H9 (cell line): ENCODE results near the gene OBI1. TPM values are rescaled to one million over a fixed set of nuclear protein-coding genes. Genes with fewer than 3 reads are reported as not detected.

Source experiments
- DNase-seq: peaks from one replicate; pipeline ENCODE4 v3.0.0-alpha.2; 2017
- H2AFZ ChIP-seq: one replicate; pipeline ENCODE4 v1.6.1; 2013; ENCODE audit warnings: mild to moderate bottlenecking, low read length, control low read depth, moderate library complexity
- H2AK5ac ChIP-seq: 2 replicates; pipeline ENCODE4 v1.6.1; 2013; ENCODE audit warnings: low read length, control low read depth, mixed read lengths; ENCODE audit not compliant: insufficient read length
- H2BK120ac ChIP-seq: one replicate; pipeline ENCODE4 v1.6.1; 2013; ENCODE audit warnings: low read depth, mild to moderate bottlenecking, low read length, control low read depth, inconsistent platforms; ENCODE audit not compliant: poor library complexity, severe bottlenecking
- H2BK12ac ChIP-seq: 2 replicates; pipeline ENCODE4 v1.6.1; 2013; ENCODE audit warnings: low read length, control low read depth, mixed read lengths, low read depth; ENCODE audit not compliant: insufficient read length
- H2BK15ac ChIP-seq: 2 replicates; pipeline ENCODE4 v1.6.1; 2013; ENCODE audit warnings: low read depth, low read length, control low read depth
- H2BK20ac ChIP-seq: one replicate; pipeline ENCODE4 v1.6.1; 2013; ENCODE audit warnings: low read depth, mild to moderate bottlenecking, low read length, control low read depth, inconsistent platforms; ENCODE audit not compliant: poor library complexity, severe bottlenecking
- H2BK5ac ChIP-seq: 2 replicates; pipeline ENCODE4 v1.6.1; 2013; ENCODE audit warnings: low read length, control low read depth, mixed read lengths; ENCODE audit not compliant: insufficient read length
- H3K14ac ChIP-seq: 2 replicates; pipeline ENCODE4 v1.6.1; 2013; ENCODE audit warnings: low read length, control low read depth; ENCODE audit not compliant: insufficient read depth
- H3K18ac ChIP-seq: 2 replicates; pipeline ENCODE4 v1.6.1; 2013; ENCODE audit warnings: low read depth, mild to moderate bottlenecking, mixed read lengths, low read length, control low read depth; ENCODE audit not compliant: insufficient read length
- H3K23ac ChIP-seq: 2 replicates; pipeline ENCODE4 v1.6.1; 2013; ENCODE audit warnings: low read length, control low read depth, mixed read lengths, low read depth; ENCODE audit not compliant: insufficient read length
- H3K23me2 ChIP-seq: 2 replicates; pipeline ENCODE4 v1.6.1; 2013; ENCODE audit warnings: low read depth, mild to moderate bottlenecking, mixed read lengths, low read length, control low read depth; ENCODE audit not compliant: insufficient read length, poor library complexity, severe bottlenecking
- H3K27ac ChIP-seq: 2 replicates; pipeline ENCODE4 v1.5.1; 2013; ENCODE audit warnings: low read length, control low read depth, mixed read lengths, low read depth; ENCODE audit not compliant: insufficient read length
- H3K27me3 ChIP-seq: 2 replicates; pipeline ENCODE4 v1.6.1; 2013; ENCODE audit warnings: low read length, control low read depth, inconsistent platforms; ENCODE audit not compliant: insufficient read depth
- H3K4ac ChIP-seq: 2 replicates; pipeline ENCODE4 v1.6.1; 2013; ENCODE audit warnings: low read depth, mild to moderate bottlenecking, control low read depth, inconsistent platforms, low read length, moderate library complexity
- H3K4me1 ChIP-seq: 2 replicates; pipeline ENCODE4 v1.6.1; 2013; ENCODE audit warnings: low read length, control low read depth, inconsistent platforms; ENCODE audit not compliant: insufficient read depth
- H3K4me2 ChIP-seq: 2 replicates; pipeline ENCODE4 v1.6.1; 2013; ENCODE audit warnings: low read length, control low read depth, mixed read lengths; ENCODE audit not compliant: insufficient read length, insufficient read depth
- H3K56ac ChIP-seq: 2 replicates; pipeline ENCODE4 v1.6.1; 2013; ENCODE audit warnings: low read depth, mild to moderate bottlenecking, mixed read lengths, low read length, control low read depth; ENCODE audit not compliant: insufficient read length
- H3K79me1 ChIP-seq: 2 replicates; pipeline ENCODE4 v1.6.1; 2013; ENCODE audit warnings: low read depth, mild to moderate bottlenecking, moderate library complexity, low read length, control low read depth, inconsistent platforms; ENCODE audit not compliant: insufficient read depth, poor library complexity, severe bottlenecking
- H3K79me2 ChIP-seq: 2 replicates; pipeline ENCODE4 v1.6.1; 2013; ENCODE audit warnings: low read length, control low read depth, inconsistent platforms; ENCODE audit not compliant: insufficient read depth
- H3K9ac ChIP-seq: 2 replicates; pipeline ENCODE4 v1.6.1; 2013; ENCODE audit warnings: low read length, control low read depth, mixed read lengths; ENCODE audit not compliant: insufficient read length; ENCODE audit errors: extremely low read depth
- H3K9me3 ChIP-seq: one replicate; pipeline ENCODE4 v1.6.1; 2013; ENCODE audit warnings: low read depth, low read length, inconsistent platforms; ENCODE audit not compliant: control insufficient read depth
- H3T11ph ChIP-seq: one replicate; pipeline ENCODE4 v1.6.1; 2013; ENCODE audit warnings: mild to moderate bottlenecking, low read length, control low read depth, inconsistent platforms
- H4K20me1 ChIP-seq: one replicate; pipeline ENCODE4 v1.6.1; 2013; ENCODE audit not compliant: control insufficient read depth, insufficient read length, insufficient read depth
- H4K5ac ChIP-seq: 2 replicates; pipeline ENCODE4 v1.6.1; 2013; ENCODE audit warnings: low read depth, mild to moderate bottlenecking, mixed read lengths, low read length, control low read depth; ENCODE audit not compliant: insufficient read length
- H4K8ac ChIP-seq: replicated peaks from 2 replicates; pipeline ENCODE4 v1.6.1; 2013; ENCODE audit warnings: low read length, control low read depth, mixed read lengths, low read depth; ENCODE audit not compliant: insufficient read length
- H4K91ac ChIP-seq: 2 replicates; pipeline ENCODE4 v1.6.1; 2013; ENCODE audit warnings: low read depth, mild to moderate bottlenecking, moderate library complexity, mixed read lengths, low read length, control low read depth; ENCODE audit not compliant: insufficient read length
- H3K27ac Mint-ChIP-seq, 3 experiments: 2 replicates in 2 of 3; 3 replicates in 1 of 3; pipeline ENCODE4 v1.8.0; 2020 to 2021; ENCODE audit warnings: mixed read lengths in 3 of 3, mild to moderate bottlenecking in 1 of 3, moderate library complexity in 1 of 3
- H3K27me3 Mint-ChIP-seq: 2 replicates; pipeline ENCODE4 v1.8.0; 2021; ENCODE audit warnings: low read depth, mild to moderate bottlenecking, moderate library complexity, mixed read lengths
- H3K36me3 Mint-ChIP-seq, 3 experiments: 2 replicates in 2 of 3; 3 replicates in 1 of 3; pipeline ENCODE4 v1.8.0; 2020 to 2021; ENCODE audit warnings: low read depth in 3 of 3, mixed read lengths in 3 of 3; ENCODE audit not compliant: insufficient read depth in 1 of 3
- H3K4me1 Mint-ChIP-seq, 2 experiments: 2 replicates each; pipeline ENCODE4 v1.8.0; 2020; ENCODE audit warnings: mixed read lengths in 2 of 2
- H3K4me3 Mint-ChIP-seq, 2 experiments: 2 replicates in 1 of 2; 3 replicates in 1 of 2; pipeline ENCODE4 v1.8.0; 2020 to 2021; ENCODE audit warnings: mild to moderate bottlenecking in 2 of 2, mixed read lengths in 2 of 2, moderate library complexity in 1 of 2
- H3K9me3 Mint-ChIP-seq, 2 experiments: 2 replicates in 1 of 2; 3 replicates in 1 of 2; pipeline ENCODE4 v1.8.0; 2020; ENCODE audit warnings: mild to moderate bottlenecking in 2 of 2, mixed read lengths in 2 of 2, moderate library complexity in 1 of 2
- WGBS: extraction: QIAGEN DNeasy Blood & Tissue Kit; methylation state at CpG from one replicate; pipeline ENCODE4 v1.1.7; 2013; ENCODE audit warnings: missing lambda C conversion rate, low lambda C conversion rate, mixed read lengths; ENCODE audit not compliant: insufficient read length; ENCODE audit errors: extremely low coverage; 5-methylcytosine and 5-hydroxymethylcytosine counted together
- total RNA-seq: library from RNA; stranded (reverse); gene quantifications from 2 replicates; pipeline ENCODE4 v1.2.1, GENCODE V29; 2021
- TF ChIP-seq, protein P1 (sequence below): fragments of 200-600 bp; sonication (generic); conservative IDR thresholded peaks from 3 replicates; pipeline ENCODE4 v1.8.0; 2021; ENCODE audit warnings: antibody characterized with exemption, mild to moderate bottlenecking

Gene OBI1
- total RNA-seq, 1 experiment from 2014 or later, result 24.4 TPM

DNA sequence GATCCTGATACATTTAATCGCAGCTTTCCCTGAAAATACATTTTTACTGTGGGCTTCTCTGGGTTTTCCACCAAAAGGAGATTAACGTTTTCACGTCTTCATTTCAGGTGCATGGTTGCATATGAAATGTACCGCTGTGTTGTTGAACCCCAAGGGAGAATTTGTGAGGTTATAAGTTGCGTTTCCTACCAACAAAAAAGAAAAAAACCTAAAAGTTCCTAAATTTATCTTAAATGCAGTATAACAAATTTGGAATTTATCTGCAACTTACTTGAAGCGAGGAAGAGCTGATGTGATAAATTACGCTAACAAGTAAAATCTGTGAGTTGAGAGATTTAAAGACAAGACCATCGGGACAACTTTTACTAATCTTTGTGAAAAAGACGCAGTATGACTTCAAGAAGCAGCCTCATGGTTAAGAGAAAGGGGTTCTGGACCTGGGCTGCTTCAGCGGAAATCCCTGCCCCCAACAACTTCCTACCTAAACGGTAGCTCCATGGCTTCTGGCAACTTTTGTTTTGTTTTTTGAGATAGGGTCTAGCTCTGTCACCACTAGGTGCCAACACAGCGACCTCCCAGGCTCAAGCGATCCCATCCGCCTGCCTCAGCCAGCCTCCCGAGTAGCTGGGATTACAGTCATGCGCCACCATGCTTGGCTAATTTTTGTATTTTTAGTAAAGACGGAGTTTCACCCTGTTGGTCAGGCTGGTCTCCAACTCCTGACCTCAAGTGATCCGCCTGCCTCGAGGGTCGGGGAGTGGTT is 958 bp upstream of the OBI1 start:
- DNase-seq, result peak; percentile 46
- no peak overlapping the region for H3K4ac ChIP-seq

More for the DNA sequence above, 958 bp upstream of the OBI1 start:
- Histone ChIP-seq H3K23me2 (peaks cover 4% of the 10 kb centered on the region), H3K27ac (no peak overlapping the region), H2BK20ac (no peak overlapping the region), H4K5ac (no peak overlapping the region), H3K79me2 (peaks cover 7% of the 10 kb centered on the region; the same call in 1 of the 2 replicates), H2BK5ac (no peak overlapping the region), H3K4me1 (peaks cover 4% of the 10 kb centered on the region), H3K4me2 (peak overlapping the region; percentile 92), H4K8ac (no peak overlapping the region), H3K18ac (no peak overlapping the region), H3K9me3 (no peaks in the 10 kb centered on the region), H2AFZ (no peak overlapping the region), H4K91ac (no peak overlapping the region), H3K27me3 (peaks cover 4% of the 10 kb centered on the region; the same call in 1 of the 2 replicates), H3T11ph (no peak overlapping the region), H3K9ac (no peak overlapping the region), H3K79me1 (no peaks in the 10 kb centered on the region), H2AK5ac (no peak overlapping the region), H3K56ac (no peak overlapping the region), H2BK12ac (no peak overlapping the region), H4K20me1 (peaks cover 4% of the 10 kb centered on the region), H2BK15ac (no peak overlapping the region), H3K14ac (no peak overlapping the region), H3K23ac (no peak overlapping the region), H2BK120ac (no peak overlapping the region)
- H3K36me3 Mint-ChIP-seq, result peaks cover 0 to 15% (median 11%) of the 10 kb centered on the region in 3 experiments; a peak in 4 of 7 replicates
- H3K4me3 Mint-ChIP-seq, result peak overlapping the region; percentile 12 to 90; a peak in 2 of 5 replicates
- WGBS, result no CpG with 5 or more reads among the region's 20 CpGs
- H3K4me1 Mint-ChIP-seq, result peaks cover 46 to 53% of the 10 kb centered on the region in 2 experiments
- H3K27ac Mint-ChIP-seq, result no peak overlapping the region
- peaks cover 57% of the 10 kb centered on the region for H3K27me3 Mint-ChIP-seq
- TF ChIP-seq, protein P1, sequence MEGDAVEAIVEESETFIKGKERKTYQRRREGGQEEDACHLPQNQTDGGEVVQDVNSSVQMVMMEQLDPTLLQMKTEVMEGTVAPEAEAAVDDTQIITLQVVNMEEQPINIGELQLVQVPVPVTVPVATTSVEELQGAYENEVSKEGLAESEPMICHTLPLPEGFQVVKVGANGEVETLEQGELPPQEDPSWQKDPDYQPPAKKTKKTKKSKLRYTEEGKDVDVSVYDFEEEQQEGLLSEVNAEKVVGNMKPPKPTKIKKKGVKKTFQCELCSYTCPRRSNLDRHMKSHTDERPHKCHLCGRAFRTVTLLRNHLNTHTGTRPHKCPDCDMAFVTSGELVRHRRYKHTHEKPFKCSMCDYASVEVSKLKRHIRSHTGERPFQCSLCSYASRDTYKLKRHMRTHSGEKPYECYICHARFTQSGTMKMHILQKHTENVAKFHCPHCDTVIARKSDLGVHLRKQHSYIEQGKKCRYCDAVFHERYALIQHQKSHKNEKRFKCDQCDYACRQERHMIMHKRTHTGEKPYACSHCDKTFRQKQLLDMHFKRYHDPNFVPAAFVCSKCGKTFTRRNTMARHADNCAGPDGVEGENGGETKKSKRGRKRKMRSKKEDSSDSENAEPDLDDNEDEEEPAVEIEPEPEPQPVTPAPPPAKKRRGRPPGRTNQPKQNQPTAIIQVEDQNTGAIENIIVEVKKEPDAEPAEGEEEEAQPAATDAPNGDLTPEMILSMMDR, result 0 out of 3 replicates have a peak, but pooled peaks have one; percentile 12
- H3K9me3 Mint-ChIP-seq, result no peaks in the 10 kb centered on the region; a peak in 3 of 5 replicates
